ENCODE data around the gene SLC24A5. TPM values are rescaled to one million over a fixed set of nuclear protein-coding genes. Genes with fewer than 3 reads are reported as not detected.

The SLC24A5 gene
- total RNA-seq, 1 experiment from 2014 or later, result not detected

- H3K27ac Mint-ChIP-seq, result no peak overlapping the region; a peak in 1 of 7 replicates
- H3K4me1 Mint-ChIP-seq, result peaks cover 12 to 16% of the 10 kb centered on the region in 2 experiments
- Histone ChIP-seq H3K14ac (ENCODE audit: insufficient read depth, low read length) (no peak overlapping the region), H4K91ac (ENCODE audit: insufficient read length, low read depth, low read length) (no peak overlapping the region), H2BK5ac (ENCODE audit: insufficient read length, low read length) (no peak overlapping the region), H3K27ac (ENCODE audit: insufficient read length, low read depth, low read length) (no peak overlapping the region), H3K9me3 (ENCODE audit: control insufficient read depth, low read depth, low read length) (no peaks in the 10 kb centered on the region), H3K4me1 (ENCODE audit: insufficient read depth, low read length) (no peaks in the 10 kb centered on the region; the same call in 1 of the 2 replicates), H2BK120ac (ENCODE audit: low read depth, low read length, poor library complexity, severe bottlenecking) (no peak overlapping the region), H3K23ac (ENCODE audit: insufficient read length, low read depth, low read length) (no peak overlapping the region), H2AK5ac (ENCODE audit: insufficient read length, low read length) (no peak overlapping the region), H4K8ac (replicated peaks; ENCODE audit: insufficient read length, low read depth, low read length) (no peak overlapping the region), H3K9ac (ENCODE audit: extremely low read depth, insufficient read length, low read length) (no peak overlapping the region), H3K27me3 (ENCODE audit: insufficient read depth, low read length) (no peaks in the 10 kb centered on the region), H4K20me1 (ENCODE audit: control insufficient read depth, insufficient read depth, insufficient read length) (no peaks in the 10 kb centered on the region), H3K18ac (ENCODE audit: insufficient read length, low read depth, low read length) (no peak overlapping the region), H3K4ac (ENCODE audit: low read depth, low read length) (no peak overlapping the region), H3T11ph (ENCODE audit: low read length) (no peak overlapping the region), H2AFZ (ENCODE audit: low read length) (no peak overlapping the region), H3K4me2 (ENCODE audit: insufficient read depth, insufficient read length, low read length) (peak overlapping the region; percentile 85), H2BK20ac (ENCODE audit: low read depth, low read length, poor library complexity, severe bottlenecking) (no peak overlapping the region), H3K23me2 (ENCODE audit: insufficient read length, low read depth, low read length, poor library complexity, severe bottlenecking) (peaks cover 11% of the 10 kb centered on the region), H3K79me1 (ENCODE audit: insufficient read depth, low read depth, low read length, poor library complexity, severe bottlenecking) (no peaks in the 10 kb centered on the region), H2BK15ac (ENCODE audit: low read depth, low read length) (no peak overlapping the region), H4K5ac (ENCODE audit: insufficient read length, low read depth, low read length) (no peak overlapping the region), H2BK12ac (ENCODE audit: insufficient read length, low read depth, low read length) (no peak overlapping the region), H3K56ac (ENCODE audit: insufficient read length, low read depth, low read length) (no peak overlapping the region), H3K79me2 (ENCODE audit: insufficient read depth, low read length) (no peaks in the 10 kb centered on the region)
- peak; percentile 83 for DNase-seq
- H3K9me3 Mint-ChIP-seq, result no peaks in the 10 kb centered on the region; a peak in 1 of 5 replicates
- no peaks in the 10 kb centered on the region for H3K36me3 Mint-ChIP-seq (ENCODE audit: insufficient read depth in 1 of 3, low read depth in 3 of 3)
- no CpG with 5 or more reads among the region's 15 CpGs for WGBS (ENCODE audit: extremely low coverage, insufficient read length, low lambda C conversion rate)
- H3K4me3 Mint-ChIP-seq, result peak overlapping the region in 1 of 2 experiments; percentile 81; a peak in 4 of 5 replicates
- TF ChIP-seq CTCF (conservative IDR thresholded peaks at IDR 0.05), result no peak
- no peaks in the 10 kb centered on the region for H3K27me3 Mint-ChIP-seq (ENCODE audit: low read depth)
Observed at GRCh38 chr15:48190932-48191573, 70.3 kb downstream of the SLC24A5 start.
